ENCODE data around the gene SLC43A3.
"Not testable (repeated sequence)": the region's sequence is repeated elsewhere in the genome, so short reads cannot be mapped to it uniquely, and the experiment has no call there.

SLC43A3 gene

GRCh38 chr11:57376095-57377090 lies 50.5 kb downstream of the SLC43A3 start:
- DNase-seq = no peak

DNA sequence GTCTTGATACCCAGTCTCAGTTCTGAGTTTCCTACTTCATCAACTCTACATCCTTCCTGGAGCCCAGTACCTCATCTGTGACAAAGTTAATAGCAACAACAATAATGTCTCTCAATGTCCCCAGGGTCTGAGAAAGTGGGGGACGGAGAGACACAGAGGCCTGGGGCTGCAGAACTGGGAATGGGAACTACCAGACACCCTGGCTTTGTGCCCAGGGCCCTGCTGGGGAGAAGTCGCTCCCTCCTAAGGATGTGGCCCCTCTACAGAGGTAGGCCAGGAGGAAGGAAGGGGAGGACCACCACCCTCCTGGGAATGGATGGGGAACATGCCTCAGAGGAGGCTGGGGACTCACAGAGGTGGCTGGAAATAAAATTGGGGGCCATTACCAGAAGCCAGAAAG lies 51.4 kb downstream of the SLC43A3 start:
- DNase-seq = no peak

- DNase-seq = no peak
These were observed 52.0 kb downstream of the SLC43A3 start for GRCh38 chr11:57374966-57375365.

- DNase-seq = no peak
These were observed 53.8 kb downstream of the SLC43A3 start for GRCh38 chr11:57373146-57373545.

DNA sequence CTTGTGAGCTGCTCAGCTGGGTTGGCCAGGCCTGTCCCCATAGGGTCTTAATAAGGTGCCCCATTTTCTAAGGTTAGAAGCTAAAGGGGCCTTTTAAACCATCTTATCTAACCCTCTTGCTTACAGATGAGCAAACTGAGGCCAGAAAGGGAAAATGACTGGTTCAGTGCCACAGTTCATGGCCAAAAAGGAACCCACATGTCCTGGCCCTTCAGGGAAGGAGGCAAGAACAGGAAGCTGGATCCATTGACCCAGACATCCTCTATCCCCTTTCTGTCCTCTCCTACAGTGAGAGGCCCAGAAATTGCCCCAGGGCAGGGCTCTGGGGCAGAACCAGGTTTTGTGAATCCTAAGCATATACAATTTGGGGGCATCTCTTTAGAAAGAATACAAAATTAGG lies 56.0 kb downstream of the SLC43A3 start:
- DNase-seq = no peak

DNA sequence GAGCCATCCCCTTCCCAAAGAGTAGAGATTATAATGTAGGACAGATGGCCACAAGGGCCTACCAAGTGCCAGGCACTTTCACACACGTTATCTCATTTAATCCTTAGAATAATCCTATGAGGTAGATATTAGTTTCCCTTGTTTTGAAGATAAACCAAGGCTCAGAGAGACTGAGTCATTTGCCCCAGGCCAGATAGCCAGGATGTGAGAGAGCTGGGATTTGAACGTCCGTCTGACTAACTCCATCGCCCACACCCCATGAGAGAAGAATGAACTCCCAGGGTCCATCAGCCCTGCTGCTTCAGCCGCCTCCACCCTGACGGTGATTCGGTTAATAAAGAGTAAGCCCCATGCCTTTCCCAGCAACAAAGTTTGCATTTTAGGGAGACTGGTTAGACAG lies 56.7 kb downstream of the SLC43A3 start:
- no peak for DNase-seq

DNA sequence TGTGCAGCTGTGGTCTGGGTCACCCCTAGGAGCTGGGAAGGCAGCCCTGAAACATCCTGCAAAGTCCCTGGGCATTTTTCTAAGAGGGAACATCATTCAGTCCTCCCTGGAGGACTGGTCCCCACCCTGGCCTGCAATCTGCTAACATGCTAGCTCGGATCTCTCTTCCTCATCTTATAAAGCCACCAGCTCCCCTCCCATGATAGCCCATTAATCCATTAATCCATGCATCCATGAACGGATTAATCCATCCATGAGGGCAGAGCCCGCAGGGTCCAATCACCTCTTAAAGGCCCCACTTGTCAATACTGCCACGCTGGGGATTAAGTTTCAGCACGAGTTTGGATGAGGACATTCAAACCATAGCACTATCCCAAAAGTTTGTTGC lies 58.1 kb downstream of the SLC43A3 start:
- no peak for DNase-seq

DNA sequence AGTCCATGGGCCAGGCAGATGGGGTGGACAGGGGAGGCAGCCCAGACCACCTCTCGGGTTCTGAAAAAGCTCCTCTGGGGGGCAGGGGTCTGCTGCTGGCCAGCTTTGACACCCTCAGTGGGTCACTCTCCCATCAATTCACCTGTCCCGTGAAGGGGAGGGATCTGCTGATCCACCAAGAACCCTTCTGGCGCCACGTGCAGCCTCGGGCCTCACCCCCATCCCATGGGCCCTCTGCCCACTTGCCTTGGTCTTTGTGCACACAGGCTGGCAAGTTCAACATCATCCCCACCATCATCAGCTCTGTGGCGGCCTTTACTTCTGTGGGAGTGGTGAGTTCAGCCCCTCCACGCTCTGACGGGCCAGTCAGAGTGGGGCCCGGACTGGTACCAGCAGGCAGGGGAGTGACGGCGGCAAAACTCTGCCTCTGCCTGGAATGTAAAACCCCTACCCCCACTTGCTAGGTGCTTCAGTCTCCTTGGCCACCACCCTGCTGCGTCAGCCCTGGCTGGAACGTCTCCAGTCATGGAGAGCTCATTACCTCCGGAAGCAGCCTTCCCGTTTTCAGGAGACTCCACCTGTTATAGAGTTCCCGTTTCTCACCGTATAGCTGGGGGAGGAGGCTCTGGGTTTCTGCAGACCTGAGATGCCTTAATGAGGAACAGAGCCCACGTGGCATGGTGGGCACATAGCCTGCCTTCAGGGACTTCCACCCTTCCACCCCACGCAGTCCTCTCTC lies 58.6 kb downstream of the SLC43A3 start:
- DNase-seq = no peak

GRCh38 chr11:57364851-57365660 lies 61.9 kb downstream of the SLC43A3 start:
- no peak for DNase-seq

DNA sequence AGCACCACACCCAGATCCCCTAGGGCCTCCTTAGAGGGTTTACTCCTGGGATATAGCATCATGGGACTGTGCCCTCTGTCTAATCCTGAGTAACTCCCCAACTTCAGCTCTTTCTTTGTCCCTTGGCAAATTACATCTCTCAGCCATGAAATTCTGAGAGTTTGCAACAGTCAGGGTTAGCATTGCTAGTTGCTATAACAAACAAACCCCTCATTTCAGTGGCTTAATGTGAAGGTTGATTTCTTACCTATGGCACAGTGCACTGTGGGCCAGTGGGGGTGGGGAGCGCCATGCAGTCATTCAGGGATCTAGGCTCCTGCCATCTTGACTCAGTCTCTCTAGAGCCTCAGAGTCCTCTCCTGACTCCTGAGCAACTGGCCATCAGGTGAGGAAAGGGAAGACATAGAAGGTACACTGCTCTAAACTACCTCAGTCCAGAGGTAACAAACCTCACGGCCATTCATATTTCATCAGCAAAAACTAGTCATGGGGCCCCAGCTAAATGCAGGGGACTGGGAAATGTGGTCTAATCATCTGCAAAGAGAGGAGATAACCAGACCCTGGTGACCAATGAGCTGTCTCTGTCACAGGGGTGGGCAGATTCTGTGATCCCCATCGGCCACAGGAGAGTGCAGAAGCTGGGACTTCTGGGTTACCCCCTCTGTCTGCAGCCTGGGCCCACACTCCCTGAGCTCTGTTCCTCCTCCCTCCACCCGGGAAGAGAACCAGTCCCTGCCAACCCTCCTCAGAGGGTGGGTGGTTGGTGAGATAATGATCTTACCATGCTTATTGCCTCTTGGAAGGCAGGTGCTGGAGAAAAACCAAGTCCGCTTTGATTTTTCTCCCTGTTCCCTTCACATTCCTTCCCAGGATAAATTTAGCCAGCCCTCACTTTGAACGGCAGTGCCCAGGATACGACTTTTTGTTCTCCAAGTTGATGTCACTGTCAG lies 63.5 kb downstream of the SLC43A3 start:
- DNase-seq = no peak

DNA sequence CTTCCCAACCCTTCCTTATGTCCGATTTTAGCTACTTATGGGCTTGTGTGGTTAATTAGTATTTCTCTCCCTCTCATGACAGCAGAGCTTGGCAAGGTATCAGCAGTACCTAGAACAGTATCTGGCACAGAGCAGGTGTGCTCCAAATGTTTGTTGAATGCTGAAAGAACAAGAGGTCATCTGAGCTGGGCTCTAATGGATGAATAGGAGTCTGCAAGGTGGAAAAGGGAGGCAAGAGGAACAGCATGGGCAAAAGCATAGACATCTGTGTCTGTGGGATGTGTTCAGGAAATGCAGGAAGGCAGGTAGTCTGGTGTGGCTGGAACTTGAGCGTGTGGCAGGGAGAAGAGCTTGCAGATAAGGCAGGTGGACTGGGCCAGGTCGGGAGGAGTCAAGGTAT lies 65.0 kb downstream of the SLC43A3 start:
- no peak for DNase-seq

DNA sequence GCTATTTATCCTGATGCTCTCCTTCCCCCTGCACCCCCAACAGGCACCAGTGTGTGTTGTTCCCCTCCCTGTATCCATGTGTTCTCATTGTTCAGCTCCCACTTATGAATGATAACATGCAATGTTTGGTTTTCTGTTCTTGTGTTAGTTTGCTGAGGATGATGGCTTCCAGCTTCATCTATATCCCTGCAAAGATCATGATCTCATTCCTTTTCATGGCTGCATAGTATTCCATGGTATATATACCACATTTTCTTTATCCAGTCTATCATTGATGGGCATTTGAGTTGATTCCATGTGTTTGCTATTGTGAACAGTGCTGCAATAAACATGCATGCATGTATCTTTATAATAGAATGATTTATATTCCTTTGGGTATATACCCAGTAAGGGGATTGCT lies 65.5 kb downstream of the SLC43A3 start:
- not testable (repeated sequence) for DNase-seq

- no peak for DNase-seq
These were observed 65.9 kb downstream of the SLC43A3 start for GRCh38 chr11:57360991-57361390.

DNA sequence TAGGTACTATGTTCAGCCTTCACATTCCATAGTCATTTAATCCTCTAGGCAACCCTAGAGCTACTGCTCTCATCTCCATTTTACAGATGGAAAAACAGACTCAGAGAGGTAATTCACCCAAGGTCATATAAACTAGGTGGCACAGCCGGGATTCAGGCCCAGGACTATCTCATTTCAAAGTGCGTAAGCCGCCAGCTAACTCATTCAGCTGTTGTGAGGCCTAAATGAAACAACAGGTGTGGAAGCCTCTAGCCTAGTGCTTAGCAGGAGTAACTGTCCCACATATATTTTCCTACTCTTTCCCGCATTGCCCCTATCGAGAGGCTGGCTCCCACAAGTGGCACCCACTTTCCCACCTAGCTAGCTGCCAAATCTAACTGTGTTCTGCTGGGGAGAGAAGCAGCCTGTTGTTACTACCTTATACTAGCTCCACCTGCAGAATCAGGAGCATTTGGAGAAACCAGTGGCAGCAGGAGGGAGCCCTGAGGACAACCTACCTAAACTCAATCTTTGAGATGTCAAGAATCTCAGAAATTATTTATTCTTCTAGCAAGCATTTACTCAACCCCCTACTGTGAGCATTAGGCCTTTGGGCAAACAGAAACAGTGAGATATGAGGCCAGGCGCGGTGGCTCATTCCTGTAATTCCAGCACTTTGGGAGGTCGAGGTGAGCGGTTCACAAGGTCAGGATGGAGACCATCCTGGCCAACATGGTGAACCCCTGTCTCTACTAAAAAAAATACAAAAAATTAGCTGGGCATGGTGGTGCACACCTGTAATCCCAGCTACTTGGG lies 66.8 kb downstream of the SLC43A3 start:
- no peak for DNase-seq

DNA sequence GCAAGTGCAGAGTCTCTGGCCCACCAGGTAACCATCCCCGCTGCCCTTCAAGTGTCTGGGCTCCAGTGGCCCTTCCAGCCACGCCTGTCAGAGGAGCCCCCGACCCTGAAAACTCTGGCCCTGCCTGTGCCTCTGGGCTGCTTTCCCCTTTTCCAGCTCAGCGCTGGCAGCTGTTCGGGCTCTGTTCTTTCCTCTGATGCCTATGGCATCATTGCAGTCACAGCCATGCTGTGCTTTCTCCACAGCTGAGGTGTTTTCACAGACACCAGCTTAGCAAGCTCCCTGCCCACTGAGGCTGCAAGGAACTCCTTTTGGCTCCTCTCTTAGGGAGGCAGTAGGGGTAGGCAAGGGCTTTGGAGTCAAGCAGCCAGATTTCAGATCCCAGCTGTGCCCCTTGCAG lies 67.5 kb downstream of the SLC43A3 start:
- no peak for DNase-seq

DNA sequence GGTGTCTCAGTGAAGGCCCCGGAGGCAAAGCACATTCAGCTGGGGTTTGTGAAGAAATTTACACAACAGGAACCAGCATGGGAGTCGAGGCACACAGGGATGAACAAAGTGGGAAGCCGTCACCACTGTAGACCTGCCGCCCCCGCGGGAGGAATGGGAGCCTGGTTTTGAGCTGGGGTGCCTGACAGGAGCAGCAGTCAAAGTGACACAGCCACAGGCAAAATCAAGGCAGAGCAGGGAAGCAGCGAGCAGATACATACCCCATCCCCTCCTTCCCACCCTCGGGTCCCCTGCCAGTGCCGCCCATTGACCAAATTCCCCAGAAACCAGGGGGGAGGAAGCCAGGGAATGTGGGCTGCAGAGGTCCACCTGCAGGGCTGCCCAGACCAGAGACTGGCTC lies 67.9 kb downstream of the SLC43A3 start:
- DNase-seq = no peak

GRCh38 chr11:57358543-57358961 lies 68.4 kb downstream of the SLC43A3 start:
- DNase-seq = no peak

DNA sequence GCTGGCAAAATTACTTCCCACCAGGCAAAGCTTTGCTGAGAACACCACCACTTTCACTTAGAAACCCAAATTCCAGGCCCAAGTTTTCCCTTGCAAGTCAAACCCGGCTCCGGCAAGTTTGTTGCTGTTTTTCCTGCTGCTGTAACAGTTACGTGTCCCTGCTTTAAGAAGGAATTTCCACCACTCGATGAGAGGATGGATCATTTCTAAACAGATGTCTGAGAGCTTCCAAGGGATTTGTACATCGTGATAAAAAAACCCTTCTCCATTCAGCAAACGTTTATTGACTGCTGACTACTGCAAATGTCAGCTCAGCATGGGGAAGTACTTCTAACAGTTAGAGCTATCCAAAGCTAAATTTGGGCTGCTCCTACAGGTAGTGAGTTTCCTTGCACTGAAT lies 69.1 kb downstream of the SLC43A3 start:
- DNase-seq = no peak

- no peak for DNase-seq
These were observed 69.6 kb downstream of the SLC43A3 start for GRCh38 chr11:57357310-57357709.
